Fibroblast of the aortic adventitia (primary cell): Measurements from ENCODE around the gene PARP8. TPM values are rescaled to one million over a fixed set of nuclear protein-coding genes. Genes with fewer than 3 reads are reported as not detected.

Experiments used
- DNase-seq: peaks from one replicate; pipeline ENCODE4 v3.0.0-alpha.2; 2010; ENCODE audit warnings: low read depth
- H3K4me3 ChIP-seq: 2 replicates; pipeline ENCODE4 v1.5.1; 2011; ENCODE audit warnings: low read depth, mild to moderate bottlenecking, control low read depth, low read length, moderate library complexity
- total RNA-seq: library from RNA; depleted of rRNA; stranded (reverse); fragments of >200 nt; gene quantifications from 2 replicates; pipeline ENCODE4 v1.2.3, GENCODE V29; 2012; ENCODE audit warnings: low replicate concordance
- TF ChIP-seq, protein P1 (sequence below): IDR thresholded peaks from 2 replicates; pipeline ENCODE4 v1.5.1; 2011; ENCODE audit warnings: mild to moderate bottlenecking, low read length, control low read depth, inconsistent platforms; ENCODE audit not compliant: insufficient read depth

PARP8 gene
- total RNA-seq, 1 donor: 20.1 TPM

DNA sequence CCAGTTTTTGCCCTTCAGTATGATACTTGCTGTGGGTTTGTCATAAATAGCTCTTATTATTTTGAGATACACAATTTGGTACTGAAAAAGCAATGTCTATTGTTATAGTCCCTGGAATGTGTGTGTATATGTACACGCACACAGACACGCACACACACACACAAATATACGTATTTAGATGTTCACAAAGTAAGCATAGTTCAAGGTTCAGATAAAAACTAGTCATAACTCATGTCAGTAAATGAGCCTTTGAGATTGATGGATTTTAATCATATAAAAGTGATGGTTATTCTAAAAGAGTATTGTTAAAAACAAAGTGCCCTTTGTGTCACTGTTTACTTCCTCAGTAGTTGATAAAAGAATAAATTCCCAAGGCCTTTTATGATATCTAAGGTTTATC lies 147.3 kb downstream of the PARP8 start:
- H3K4me3 ChIP-seq: no peak overlapping the region
- TF ChIP-seq, protein P1, sequence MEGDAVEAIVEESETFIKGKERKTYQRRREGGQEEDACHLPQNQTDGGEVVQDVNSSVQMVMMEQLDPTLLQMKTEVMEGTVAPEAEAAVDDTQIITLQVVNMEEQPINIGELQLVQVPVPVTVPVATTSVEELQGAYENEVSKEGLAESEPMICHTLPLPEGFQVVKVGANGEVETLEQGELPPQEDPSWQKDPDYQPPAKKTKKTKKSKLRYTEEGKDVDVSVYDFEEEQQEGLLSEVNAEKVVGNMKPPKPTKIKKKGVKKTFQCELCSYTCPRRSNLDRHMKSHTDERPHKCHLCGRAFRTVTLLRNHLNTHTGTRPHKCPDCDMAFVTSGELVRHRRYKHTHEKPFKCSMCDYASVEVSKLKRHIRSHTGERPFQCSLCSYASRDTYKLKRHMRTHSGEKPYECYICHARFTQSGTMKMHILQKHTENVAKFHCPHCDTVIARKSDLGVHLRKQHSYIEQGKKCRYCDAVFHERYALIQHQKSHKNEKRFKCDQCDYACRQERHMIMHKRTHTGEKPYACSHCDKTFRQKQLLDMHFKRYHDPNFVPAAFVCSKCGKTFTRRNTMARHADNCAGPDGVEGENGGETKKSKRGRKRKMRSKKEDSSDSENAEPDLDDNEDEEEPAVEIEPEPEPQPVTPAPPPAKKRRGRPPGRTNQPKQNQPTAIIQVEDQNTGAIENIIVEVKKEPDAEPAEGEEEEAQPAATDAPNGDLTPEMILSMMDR: no peak
- no peak for DNase-seq

DNA sequence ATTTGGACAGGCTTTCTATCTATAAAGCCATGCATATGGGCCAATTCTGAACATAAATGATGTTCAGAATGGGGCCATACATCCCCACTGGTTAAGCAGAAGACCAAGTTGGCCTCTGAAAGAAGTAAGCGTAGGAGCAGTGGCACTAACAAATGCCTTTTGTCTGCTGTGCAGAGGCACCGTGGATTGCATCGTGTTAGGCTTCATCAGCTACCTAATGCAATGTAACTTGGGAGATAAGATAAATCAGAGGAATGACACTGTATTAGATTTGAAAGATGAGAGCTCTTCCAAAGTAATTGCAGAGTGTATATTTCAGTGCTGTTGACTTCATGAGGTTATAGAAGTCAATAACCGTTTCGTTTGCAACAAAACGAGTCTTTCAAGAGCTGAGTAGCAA lies 148.1 kb downstream of the PARP8 start:
- H3K4me3 ChIP-seq: no peak overlapping the region
- TF ChIP-seq, protein P1: no peak
- no peak for DNase-seq

DNA sequence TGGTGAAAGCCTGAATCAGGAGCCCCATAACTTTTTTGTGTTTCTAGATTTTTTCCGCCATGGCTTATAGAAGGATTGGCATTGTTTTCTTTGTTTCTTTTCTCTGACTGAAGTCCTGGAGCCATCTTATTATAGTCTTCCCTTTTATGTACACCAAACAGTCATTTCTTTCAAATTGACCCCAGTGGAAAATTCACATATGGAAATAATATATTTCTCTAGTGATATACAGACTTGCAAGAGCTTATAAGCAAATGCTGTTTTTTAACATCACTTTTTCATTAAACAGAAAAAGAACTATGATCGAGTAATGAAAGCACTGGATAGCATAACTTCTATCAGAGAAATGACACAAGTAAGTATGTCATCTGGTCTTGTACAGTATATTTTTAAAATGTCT lies 155.6 kb downstream of the PARP8 start:
- TF ChIP-seq, protein P1: no peak
- no peak for DNase-seq
- no peak overlapping the region for H3K4me3 ChIP-seq

DNA sequence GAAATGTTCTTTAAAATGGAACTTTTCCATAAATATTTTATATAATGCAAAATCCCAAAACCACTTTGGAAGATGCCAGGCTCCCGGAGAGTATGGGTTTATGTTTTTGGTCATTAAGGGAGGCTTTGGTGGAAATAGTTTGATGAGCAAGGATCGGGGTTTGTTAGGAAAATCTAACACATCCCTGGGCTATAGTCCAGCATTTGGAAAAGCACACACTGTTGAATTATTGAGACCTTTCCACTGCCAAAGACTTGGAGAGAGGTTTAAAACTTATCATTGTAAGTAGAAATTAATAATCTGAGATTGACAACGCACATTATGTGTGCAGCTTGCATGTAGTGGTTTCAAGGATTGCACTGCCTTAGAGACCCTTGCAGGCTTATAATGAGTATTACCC lies 156.3 kb downstream of the PARP8 start:
- TF ChIP-seq, protein P1: no peak
- no peak for DNase-seq
- H3K4me3 ChIP-seq: no peak overlapping the region

DNA sequence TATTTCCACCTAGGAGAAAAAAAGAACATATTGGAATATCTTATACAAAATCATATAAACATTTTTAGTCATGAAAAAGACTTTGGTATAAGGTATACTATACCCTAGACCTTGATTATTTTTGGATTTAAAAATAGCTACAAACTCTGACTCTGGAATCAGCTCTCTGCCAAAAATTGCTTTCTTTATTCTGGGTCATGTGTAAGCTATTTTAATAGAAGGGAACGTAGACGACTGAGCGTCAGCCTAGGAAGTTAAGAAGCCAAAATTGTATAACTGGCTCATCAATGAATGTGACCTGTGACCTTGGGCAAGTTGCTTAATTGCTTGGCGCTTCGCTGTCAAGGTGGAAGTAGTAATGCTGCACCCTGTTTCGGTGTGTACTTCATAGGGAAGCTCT lies 157.1 kb downstream of the PARP8 start:
- no peak for DNase-seq
- no peak overlapping the region for H3K4me3 ChIP-seq
- TF ChIP-seq, protein P1: no peak

DNA sequence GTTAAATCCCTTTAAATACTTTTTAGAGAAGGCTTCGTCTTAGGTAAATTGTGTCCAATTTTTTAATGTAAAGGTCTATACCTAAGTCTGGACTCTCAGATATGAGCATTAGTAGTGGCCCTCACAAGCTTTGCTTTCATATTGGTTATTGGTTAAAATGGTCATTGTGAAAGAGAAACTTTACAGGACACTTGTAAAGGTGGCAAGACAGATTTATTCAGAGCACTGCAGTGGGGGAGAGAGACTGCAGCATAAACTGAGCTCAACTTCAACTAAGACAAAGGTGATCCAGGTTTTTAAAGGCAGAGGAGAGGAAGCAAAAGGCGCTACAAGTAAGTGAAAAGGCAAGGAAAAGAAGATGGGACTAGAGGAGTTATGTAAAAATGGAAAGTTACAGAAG lies 157.7 kb downstream of the PARP8 start:
- TF ChIP-seq, protein P1: no peak
- no peak overlapping the region for H3K4me3 ChIP-seq
- DNase-seq: no peak

DNA sequence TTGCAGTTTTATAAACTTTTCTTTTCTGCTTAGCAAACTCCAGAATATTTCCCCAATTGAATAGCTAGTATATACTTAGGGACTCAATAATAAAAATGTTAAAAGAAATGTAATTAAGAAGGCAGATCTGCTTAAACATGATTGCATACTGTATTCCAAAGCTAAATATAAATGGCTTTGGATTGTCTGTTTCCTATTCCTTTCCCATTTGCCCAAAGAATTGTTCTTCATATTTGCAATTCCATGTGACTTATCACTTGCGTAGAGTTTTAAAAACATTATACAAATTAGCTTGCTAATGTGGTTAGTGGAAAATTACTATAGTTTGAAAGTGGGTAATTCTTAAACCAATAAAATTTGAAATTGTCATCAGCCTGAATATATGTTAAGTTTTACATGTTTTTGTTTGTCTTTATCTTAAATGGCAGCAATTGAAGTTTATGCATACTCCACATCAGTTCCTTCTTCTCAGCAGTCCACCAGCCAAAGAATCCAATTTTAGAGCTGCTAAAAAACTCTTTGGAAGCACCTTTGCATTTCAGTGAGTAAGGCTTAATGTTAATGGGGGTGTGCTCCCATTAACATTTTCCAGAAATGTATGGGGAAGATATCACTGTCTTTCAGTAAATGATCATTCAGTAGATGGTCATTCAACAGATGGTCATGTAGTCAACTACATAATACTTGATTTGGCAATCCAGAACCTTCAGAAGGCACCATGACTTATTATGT lies 161.2 kb downstream of the PARP8 start:
- TF ChIP-seq, protein P1: no peak

More for the DNA sequence above, 161.2 kb downstream of the PARP8 start:
- no peak overlapping the region for H3K4me3 ChIP-seq
- DNase-seq: no peak
